Measurements from ENCODE around the gene TTC7B. TPM values are rescaled to one million over a fixed set of nuclear protein-coding genes. Genes with fewer than 3 reads are reported as not detected.

Gene TTC7B
- total and polyA plus RNA-seq, 9 of the 15 experiments (the other 6 are each of a cell fraction or from before 2014, with no cell fraction given), result 2.2 to 77.2 (median 36.7) TPM

DNA sequence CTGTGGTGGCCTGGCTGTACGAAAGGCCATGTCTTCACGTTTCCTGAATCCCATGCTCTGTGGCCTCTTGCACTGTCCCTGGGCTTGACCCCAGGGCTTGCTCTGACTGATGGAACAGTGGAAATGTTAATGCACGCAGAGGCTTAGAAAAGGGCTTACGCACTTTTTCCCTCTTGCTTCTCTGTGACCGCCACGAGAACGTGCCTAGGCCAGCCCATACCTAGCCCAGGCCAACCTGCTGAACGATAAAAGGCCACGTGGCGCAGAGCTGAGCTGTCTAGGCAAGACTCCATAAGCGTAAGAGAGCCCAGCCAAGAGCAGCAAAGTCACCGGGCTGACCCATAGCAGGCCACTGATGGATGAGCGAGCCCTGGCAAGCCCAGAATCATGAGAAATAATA lies 18.3 kb downstream of the TTC7B start:
- Histone ChIP-seq H3K27me3 (ENCODE audit: control insufficient read depth in 2 of 2, insufficient read depth in 2 of 2, low read length in 2 of 2) (no peaks in the 10 kb centered on the region), H4K20me1 (replicated peaks; ENCODE audit: control insufficient read depth, insufficient read depth, low read length) (no peaks in the 10 kb centered on the region; the same call in 1 of the 2 replicates), H3K4me1 (replicated peaks in 1 of 2; ENCODE audit: control insufficient read depth in 2 of 2, insufficient read depth in 2 of 2, low read length in 2 of 2) (peaks cover 33 to 39% of the 10 kb centered on the region in 2 experiments), H3K9me3 (replicated peaks; ENCODE audit: control insufficient read depth, insufficient read depth, low read depth, low read length) (no peaks in the 10 kb centered on the region), H3K9me1 (ENCODE audit: control insufficient read depth, insufficient read depth, low read length) (no peaks in the 10 kb centered on the region), H3K36me3 (ENCODE audit: control insufficient read depth, insufficient read depth, low read length) (peaks cover 9% of the 10 kb centered on the region; the same call in 2 of the 3 replicates), H3K79me2 (ENCODE audit: control insufficient read depth, insufficient read depth, low read length) (peaks cover 76% of the 10 kb centered on the region), H3K9ac (ENCODE audit: insufficient read depth in 1 of 2, low read depth in 2 of 2, low read length in 2 of 2) (peak overlapping the region; percentile 14 to 25; a peak in 2 of 4 replicates), H3K4me2 (ENCODE audit: insufficient read depth, low read length) (peak overlapping the region; percentile 25; the same call in 1 of the 2 replicates), H3K4me3 (no peak overlapping the region), H3K27ac (ENCODE audit: extremely low read depth, low read depth, low read length) (peak overlapping the region; percentile 66), H2AFZ (ENCODE audit: low read depth, low read length) (no peak overlapping the region)
- DNase-seq (ENCODE audit: extremely low read depth in 1 of 4, low spot score in 3 of 4) (no peak), FAIRE-seq (no peak), ATAC-seq (no peak)
- TF ChIP-seq ZNF41 (CRISPR knock-in tag; conservative IDR thresholded peaks at IDR 0.05) (no peak), ZNF224 (CRISPR knock-in tag; IDR thresholded peaks at IDR 0.05) (no peak), IFI16 (CRISPR knock-in tag; IDR thresholded peaks at IDR 0.05) (no peak)
- TF ChIP-seq, protein P1, sequence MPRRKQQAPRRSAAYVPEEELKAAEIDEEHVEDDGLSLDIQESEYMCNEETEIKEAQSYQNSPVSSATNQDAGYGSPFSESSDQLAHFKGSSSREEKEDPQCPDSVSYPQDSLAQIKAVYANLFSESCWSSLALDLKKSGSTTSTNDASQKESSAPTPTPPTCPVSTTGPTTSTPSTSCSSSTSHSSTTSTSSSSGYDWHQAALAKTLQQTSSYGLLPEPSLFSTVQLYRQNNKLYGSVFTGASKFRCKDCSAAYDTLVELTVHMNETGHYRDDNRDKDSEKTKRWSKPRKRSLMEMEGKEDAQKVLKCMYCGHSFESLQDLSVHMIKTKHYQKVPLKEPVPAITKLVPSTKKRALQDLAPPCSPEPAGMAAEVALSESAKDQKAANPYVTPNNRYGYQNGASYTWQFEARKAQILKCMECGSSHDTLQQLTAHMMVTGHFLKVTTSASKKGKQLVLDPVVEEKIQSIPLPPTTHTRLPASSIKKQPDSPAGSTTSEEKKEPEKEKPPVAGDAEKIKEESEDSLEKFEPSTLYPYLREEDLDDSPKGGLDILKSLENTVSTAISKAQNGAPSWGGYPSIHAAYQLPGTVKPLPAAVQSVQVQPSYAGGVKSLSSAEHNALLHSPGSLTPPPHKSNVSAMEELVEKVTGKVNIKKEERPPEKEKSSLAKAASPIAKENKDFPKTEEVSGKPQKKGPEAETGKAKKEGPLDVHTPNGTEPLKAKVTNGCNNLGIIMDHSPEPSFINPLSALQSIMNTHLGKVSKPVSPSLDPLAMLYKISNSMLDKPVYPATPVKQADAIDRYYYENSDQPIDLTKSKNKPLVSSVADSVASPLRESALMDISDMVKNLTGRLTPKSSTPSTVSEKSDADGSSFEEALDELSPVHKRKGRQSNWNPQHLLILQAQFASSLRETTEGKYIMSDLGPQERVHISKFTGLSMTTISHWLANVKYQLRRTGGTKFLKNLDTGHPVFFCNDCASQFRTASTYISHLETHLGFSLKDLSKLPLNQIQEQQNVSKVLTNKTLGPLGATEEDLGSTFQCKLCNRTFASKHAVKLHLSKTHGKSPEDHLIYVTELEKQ (CRISPR knock-in tag; IDR thresholded peaks at IDR 0.05), result 0 out of 2 replicates have a peak, but pooled peaks have one; percentile 12
- TF ChIP-seq, protein P2, sequence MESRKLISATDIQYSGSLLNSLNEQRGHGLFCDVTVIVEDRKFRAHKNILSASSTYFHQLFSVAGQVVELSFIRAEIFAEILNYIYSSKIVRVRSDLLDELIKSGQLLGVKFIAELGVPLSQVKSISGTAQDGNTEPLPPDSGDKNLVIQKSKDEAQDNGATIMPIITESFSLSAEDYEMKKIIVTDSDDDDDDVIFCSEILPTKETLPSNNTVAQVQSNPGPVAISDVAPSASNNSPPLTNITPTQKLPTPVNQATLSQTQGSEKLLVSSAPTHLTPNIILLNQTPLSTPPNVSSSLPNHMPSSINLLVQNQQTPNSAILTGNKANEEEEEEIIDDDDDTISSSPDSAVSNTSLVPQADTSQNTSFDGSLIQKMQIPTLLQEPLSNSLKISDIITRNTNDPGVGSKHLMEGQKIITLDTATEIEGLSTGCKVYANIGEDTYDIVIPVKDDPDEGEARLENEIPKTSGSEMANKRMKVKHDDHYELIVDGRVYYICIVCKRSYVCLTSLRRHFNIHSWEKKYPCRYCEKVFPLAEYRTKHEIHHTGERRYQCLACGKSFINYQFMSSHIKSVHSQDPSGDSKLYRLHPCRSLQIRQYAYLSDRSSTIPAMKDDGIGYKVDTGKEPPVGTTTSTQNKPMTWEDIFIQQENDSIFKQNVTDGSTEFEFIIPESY (CRISPR knock-in tag; IDR thresholded peaks at IDR 0.05), result 0 out of 2 replicates have a peak, but pooled peaks have one; percentile 24
- 75% methylated on average over 10 of the region's 13 CpGs for WGBS (ENCODE audit: insufficient coverage, low coverage, missing lambda C conversion rate)
- intact Hi-C loops (cut with micrococcal nuclease) (no loop called here), in situ Hi-C loops (cut with MboI) (no loop called here)
- no TSS peak for BruUV-seq (replicated peaks)
- ChIA-PET POLR2A (interaction anchor here (2.0 kb wide), 1 partner anchor 10 kb away, joined by 5 read pairs; no protein-coding TSS in a partner anchor), CTCF (ENCODE audit: low intra/inter-chr PET ratio) (no interaction called here)

Measured in K562 (cell line).